Neural progenitor cell (in vitro differentiated cells): ENCODE measurements around the gene COG5. TPM values are rescaled to one million over a fixed set of nuclear protein-coding genes. Genes with fewer than 3 reads are reported as not detected.

Experiments used
- DNase-seq: peaks from one replicate; pipeline ENCODE4 v3.0.0-alpha.2; 2016; ENCODE audit warnings: low spot score
- H2AFZ ChIP-seq: fragments of 200-600 bp; sonication (generic); replicated peaks from 2 replicates; pipeline ENCODE4 v1.6.1; 2016; ENCODE audit warnings: antibody characterized with exemption
- H3F3A ChIP-seq: fragments of 200-600 bp; sonication (generic); 2 replicates; pipeline ENCODE4 v1.6.1; 2016; ENCODE audit warnings: antibody characterized with exemption, low read depth
- H3K27ac ChIP-seq: fragments of 200-600 bp; sonication (generic); 2 replicates; pipeline ENCODE4 v1.5.1; 2016; ENCODE audit warnings: mild to moderate bottlenecking
- H3K27me3 ChIP-seq: fragments of 200-600 bp; sonication (generic); 2 replicates; pipeline ENCODE4 v1.6.1; 2016; ENCODE audit warnings: mild to moderate bottlenecking, moderate library complexity
- H3K36me3 ChIP-seq: fragments of 200-600 bp; sonication (generic); 2 replicates; pipeline ENCODE4 v1.5.1; 2016
- H3K4me1 ChIP-seq: fragments of 200-600 bp; sonication (generic); 2 replicates; pipeline ENCODE4 v1.6.1; 2016; ENCODE audit warnings: mixed run types
- H3K4me2 ChIP-seq: fragments of 200-600 bp; sonication (generic); 2 replicates; pipeline ENCODE4 v1.6.1; 2016
- H3K4me3 ChIP-seq: fragments of 200-600 bp; sonication (generic); 2 replicates; pipeline ENCODE4 v1.5.1; 2016
- H3K79me2 ChIP-seq: fragments of 200-600 bp; sonication (generic); 2 replicates; pipeline ENCODE4 v1.6.1; 2016; ENCODE audit warnings: low read depth
- H3K9ac ChIP-seq: fragments of 200-600 bp; sonication (generic); 2 replicates; pipeline ENCODE4 v1.6.1; 2016
- H3K9me3 ChIP-seq: fragments of 200-600 bp; sonication (generic); 2 replicates; pipeline ENCODE4 v1.5.1; 2016; ENCODE audit warnings: low read depth
- H4K20me1 ChIP-seq: fragments of 200-600 bp; sonication (generic); 2 replicates; pipeline ENCODE4 v1.6.1; 2016; ENCODE audit warnings: low read depth
- H3K27ac Mint-ChIP-seq: 3 replicates; pipeline ENCODE4 v1.8.0; 2021; ENCODE audit warnings: mixed read lengths
- H3K27me3 Mint-ChIP-seq: 2 replicates; pipeline ENCODE4 v1.8.0; 2022; ENCODE audit warnings: low read depth, mild to moderate bottlenecking, inconsistent platforms, moderate library complexity, mixed read lengths; ENCODE audit not compliant: insufficient read depth
- H3K36me3 Mint-ChIP-seq: 3 replicates; pipeline ENCODE4 v1.8.0; 2021; ENCODE audit warnings: mixed read lengths
- H3K4me1 Mint-ChIP-seq: 3 replicates; pipeline ENCODE4 v1.8.0; 2021; ENCODE audit warnings: mixed read lengths
- H3K4me3 Mint-ChIP-seq: 3 replicates; pipeline ENCODE4 v1.8.0; 2021; ENCODE audit warnings: mild to moderate bottlenecking, moderate library complexity, mixed read lengths
- H3K9me3 Mint-ChIP-seq: 3 replicates; pipeline ENCODE4 v1.8.0; 2020; ENCODE audit warnings: mixed read lengths
- EZH2 ChIP-seq: fragments of 200-600 bp; sonication (generic); IDR thresholded peaks from 2 replicates; pipeline ENCODE4 v1.6.1; 2017; ENCODE audit warnings: antibody characterized with exemption, mild to moderate bottlenecking, moderate library complexity
- EZH2phosphoT487 ChIP-seq: fragments of 200-600 bp; sonication (generic); IDR thresholded peaks from 2 replicates; pipeline ENCODE4 v1.6.1; 2017; ENCODE audit warnings: antibody characterized with exemption
- total RNA-seq: library from RNA; depleted of rRNA; stranded (reverse); fragments of >200 nt; gene quantifications from 2 replicates; pipeline ENCODE4 v1.2.3, GENCODE V29; 2015; ENCODE audit warnings: low replicate concordance
- TF ChIP-seq, protein P1 (sequence below): fragments of 200-600 bp; sonication (generic); IDR thresholded peaks from 2 replicates; pipeline ENCODE4 v1.5.1; 2017; ENCODE audit warnings: antibody characterized with exemption, mild to moderate bottlenecking

The COG5 gene
- total RNA-seq, 1 donor from 2014 or later, result 90.5 TPM

DNA sequence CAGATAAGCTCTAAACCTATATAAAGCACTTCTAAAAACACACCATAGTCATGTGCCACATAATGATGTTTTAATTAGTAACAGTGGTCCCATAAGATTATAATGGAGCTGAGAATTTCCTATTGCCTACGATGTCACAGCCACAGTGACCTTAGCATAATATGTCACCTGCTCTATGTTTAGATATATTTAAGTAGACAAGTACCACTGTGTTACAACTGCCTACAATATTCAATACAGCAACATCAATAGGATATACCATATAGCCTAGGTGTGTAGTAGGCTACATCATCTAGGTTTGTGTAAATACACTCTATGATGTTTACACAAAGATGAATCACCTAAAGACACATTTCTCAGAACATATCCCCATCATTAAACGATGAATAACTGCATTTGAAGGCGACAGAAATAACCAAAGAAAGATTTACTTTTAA lies 69.4 kb downstream of the COG5 start:
- Histone ChIP-seq H3K27ac (no peak overlapping the region), H2AFZ (no peak overlapping the region)
- TF ChIP-seq EZH2 (no peak), EZH2phosphoT487 (no peak)
- TF ChIP-seq, protein P1, sequence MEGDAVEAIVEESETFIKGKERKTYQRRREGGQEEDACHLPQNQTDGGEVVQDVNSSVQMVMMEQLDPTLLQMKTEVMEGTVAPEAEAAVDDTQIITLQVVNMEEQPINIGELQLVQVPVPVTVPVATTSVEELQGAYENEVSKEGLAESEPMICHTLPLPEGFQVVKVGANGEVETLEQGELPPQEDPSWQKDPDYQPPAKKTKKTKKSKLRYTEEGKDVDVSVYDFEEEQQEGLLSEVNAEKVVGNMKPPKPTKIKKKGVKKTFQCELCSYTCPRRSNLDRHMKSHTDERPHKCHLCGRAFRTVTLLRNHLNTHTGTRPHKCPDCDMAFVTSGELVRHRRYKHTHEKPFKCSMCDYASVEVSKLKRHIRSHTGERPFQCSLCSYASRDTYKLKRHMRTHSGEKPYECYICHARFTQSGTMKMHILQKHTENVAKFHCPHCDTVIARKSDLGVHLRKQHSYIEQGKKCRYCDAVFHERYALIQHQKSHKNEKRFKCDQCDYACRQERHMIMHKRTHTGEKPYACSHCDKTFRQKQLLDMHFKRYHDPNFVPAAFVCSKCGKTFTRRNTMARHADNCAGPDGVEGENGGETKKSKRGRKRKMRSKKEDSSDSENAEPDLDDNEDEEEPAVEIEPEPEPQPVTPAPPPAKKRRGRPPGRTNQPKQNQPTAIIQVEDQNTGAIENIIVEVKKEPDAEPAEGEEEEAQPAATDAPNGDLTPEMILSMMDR, result no peak

DNA sequence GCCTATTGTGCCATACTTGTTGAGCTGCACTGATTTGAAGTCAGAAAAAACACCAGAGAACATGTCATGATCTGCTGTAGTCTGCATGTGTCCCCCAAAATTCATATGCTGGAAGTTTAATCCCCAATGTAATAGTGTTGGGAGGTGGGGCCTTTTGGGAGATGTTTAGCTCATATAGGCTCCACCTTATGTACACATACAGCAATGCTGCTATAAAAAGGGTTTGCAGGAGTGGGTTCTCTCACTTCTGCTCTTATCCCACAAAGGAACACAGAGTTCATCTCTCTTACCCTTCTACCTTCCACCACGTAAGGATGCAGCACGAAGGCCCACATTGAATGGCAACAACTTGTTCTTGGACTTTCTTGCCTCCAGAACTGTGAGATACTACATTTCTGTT lies 70.8 kb downstream of the COG5 start:
- DNase-seq, result no peak
- H3K36me3 ChIP-seq, result no peaks in the 10 kb centered on the region
- H4K20me1 ChIP-seq, result no peaks in the 10 kb centered on the region
- no peak overlapping the region for H3K27ac ChIP-seq
- H3K79me2 ChIP-seq, result peaks cover 28% of the 10 kb centered on the region
- Mint-ChIP-seq H3K27ac (no peak overlapping the region), H3K27me3 (no peaks in the 10 kb centered on the region), H3K36me3 (peaks cover 2% of the 10 kb centered on the region), H3K4me1 (no peaks in the 10 kb centered on the region), H3K4me3 (no peak overlapping the region), H3K9me3 (peaks cover 6% of the 10 kb centered on the region)
- no peaks in the 10 kb centered on the region for H3K9me3 ChIP-seq
- no peak overlapping the region for H3K4me3 ChIP-seq
- H3K4me1 ChIP-seq, result no peaks in the 10 kb centered on the region
- H3F3A ChIP-seq, result no peaks in the 10 kb centered on the region
- H2AFZ ChIP-seq, result no peak overlapping the region
- no peak overlapping the region for H3K4me2 ChIP-seq
- TF ChIP-seq, protein P1, result no peak
- TF ChIP-seq EZH2, result no peak
- TF ChIP-seq EZH2phosphoT487, result no peak
- H3K9ac ChIP-seq, result no peak overlapping the region
- H3K27me3 ChIP-seq, result no peaks in the 10 kb centered on the region

More for the DNA sequence above, 69.4 kb downstream of the COG5 start:
- Mint-ChIP-seq H3K27ac (no peak overlapping the region), H3K9me3 (peaks cover 6% of the 10 kb centered on the region), H3K36me3 (peaks cover 5% of the 10 kb centered on the region), H3K27me3 (no peaks in the 10 kb centered on the region), H3K4me3 (no peak overlapping the region), H3K4me1 (no peaks in the 10 kb centered on the region)
- Histone ChIP-seq H3K79me2 (peaks cover 34% of the 10 kb centered on the region), H3K9ac (no peak overlapping the region), H3K27me3 (no peaks in the 10 kb centered on the region), H3K9me3 (no peaks in the 10 kb centered on the region), H3K4me3 (no peak overlapping the region), H3K36me3 (no peaks in the 10 kb centered on the region), H3F3A (no peaks in the 10 kb centered on the region), H3K4me1 (no peaks in the 10 kb centered on the region), H3K4me2 (no peak overlapping the region), H4K20me1 (no peaks in the 10 kb centered on the region)
- DNase-seq, result no peak

DNA sequence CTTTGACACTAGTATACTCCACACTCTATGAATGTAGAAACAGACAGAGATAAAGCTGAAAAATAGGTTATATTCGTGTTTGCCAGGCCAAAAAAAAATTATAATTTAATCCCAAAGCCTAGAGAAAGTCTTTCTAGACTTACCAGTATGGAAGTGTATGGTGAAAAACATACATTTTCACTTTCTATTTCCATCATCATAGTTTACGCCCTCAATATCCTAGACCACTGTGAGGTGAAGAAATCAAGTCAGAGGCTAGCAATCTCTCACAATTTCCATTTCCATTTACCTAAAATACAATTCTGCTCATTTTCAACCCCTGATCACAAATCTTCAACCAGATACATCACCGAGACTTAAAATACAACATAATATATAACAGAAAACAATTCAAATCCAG lies 77.7 kb downstream of the COG5 start:
- no peaks in the 10 kb centered on the region for H3K4me1 ChIP-seq
- no peaks in the 10 kb centered on the region for H3K9me3 ChIP-seq
- H3K4me1 Mint-ChIP-seq, result no peaks in the 10 kb centered on the region
- TF ChIP-seq, protein P1, result no peak
- TF ChIP-seq EZH2 (no peak), EZH2phosphoT487 (no peak)
- H3K27me3 Mint-ChIP-seq, result no peaks in the 10 kb centered on the region
- no peaks in the 10 kb centered on the region for H3K79me2 ChIP-seq
- no peak for DNase-seq
- H3K9me3 Mint-ChIP-seq, result no peaks in the 10 kb centered on the region
- no peak overlapping the region for H3K27ac Mint-ChIP-seq
- no peaks in the 10 kb centered on the region for H3K36me3 ChIP-seq
- no peaks in the 10 kb centered on the region for H4K20me1 ChIP-seq
- no peaks in the 10 kb centered on the region for H3F3A ChIP-seq
- no peak overlapping the region for H3K9ac ChIP-seq
- no peak overlapping the region for H3K27ac ChIP-seq
- H3K4me3 ChIP-seq, result no peak overlapping the region
- no peak overlapping the region for H3K4me2 ChIP-seq
- H2AFZ ChIP-seq, result no peak overlapping the region
- H3K36me3 Mint-ChIP-seq, result no peaks in the 10 kb centered on the region
- H3K4me3 Mint-ChIP-seq, result no peak overlapping the region
- no peaks in the 10 kb centered on the region for H3K27me3 ChIP-seq
